HG02981 (cell line): Measurements from ENCODE around the gene CDH15.

Source experiments
- ATAC-seq: cut with Tn5 transposase; IDR thresholded peaks from one replicate; pipeline ENCODE4 v1.9.1; 2021; ENCODE audit warnings: mild to moderate bottlenecking, moderate library complexity; ENCODE audit not compliant: unreplicated experiment

Gene CDH15

GRCh38 chr16:89171216-89172170, at the start of gene CDH15:
TSS of gene CDH15 (plus strand) at chr16:89171748. CDS start at chr16:89171832, 84 bp downstream.
- peak; percentile 85 for ATAC-seq

- ATAC-seq, result no peak
Observed at GRCh38 chr16:89122322-89122851, 49.2 kb upstream of the CDH15 start.

DNA sequence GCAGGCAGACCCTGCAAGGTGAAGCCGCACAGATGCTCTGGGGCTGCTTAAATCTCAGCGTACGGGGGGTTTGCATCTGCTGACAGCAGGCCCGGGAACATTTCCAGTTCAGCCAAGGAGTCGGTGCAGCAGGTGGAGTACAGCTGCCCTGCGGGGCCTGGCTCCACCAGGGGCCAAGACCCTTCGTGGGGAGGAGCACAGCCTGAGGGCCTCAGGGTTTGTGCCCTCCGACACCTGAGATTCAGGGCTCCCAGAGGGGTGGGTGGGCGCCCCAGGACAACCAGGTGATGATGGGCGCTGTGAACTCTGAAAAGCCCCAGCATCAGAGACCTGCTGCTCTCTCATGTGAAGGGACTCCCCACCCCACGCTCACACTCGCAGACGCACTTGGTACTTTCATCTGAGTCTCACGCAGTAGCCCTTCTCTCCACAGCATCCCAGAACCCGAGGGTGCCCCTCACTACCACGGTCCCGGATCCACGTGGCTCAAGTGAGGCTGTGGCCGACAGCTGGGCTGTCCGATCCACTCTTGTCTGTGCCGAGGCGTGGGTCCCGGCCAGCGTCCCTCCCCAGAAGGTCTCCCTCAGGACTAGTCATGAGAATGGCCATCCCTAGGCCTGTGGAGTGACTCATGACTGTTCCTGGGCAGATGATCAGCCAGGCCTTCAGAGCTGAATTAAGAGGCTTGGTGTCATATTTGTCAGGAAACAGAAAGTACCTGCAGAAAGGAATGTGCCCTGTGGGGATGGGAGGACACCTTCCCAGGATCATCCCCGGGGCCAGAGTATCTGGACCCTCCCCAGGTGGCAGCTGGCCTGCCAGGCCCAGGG, 48.3 kb upstream of the CDH15 start:
- no peak for ATAC-seq

- no peak for ATAC-seq
Observed at GRCh38 chr16:89123831-89124100, 47.8 kb upstream of the CDH15 start.

DNA sequence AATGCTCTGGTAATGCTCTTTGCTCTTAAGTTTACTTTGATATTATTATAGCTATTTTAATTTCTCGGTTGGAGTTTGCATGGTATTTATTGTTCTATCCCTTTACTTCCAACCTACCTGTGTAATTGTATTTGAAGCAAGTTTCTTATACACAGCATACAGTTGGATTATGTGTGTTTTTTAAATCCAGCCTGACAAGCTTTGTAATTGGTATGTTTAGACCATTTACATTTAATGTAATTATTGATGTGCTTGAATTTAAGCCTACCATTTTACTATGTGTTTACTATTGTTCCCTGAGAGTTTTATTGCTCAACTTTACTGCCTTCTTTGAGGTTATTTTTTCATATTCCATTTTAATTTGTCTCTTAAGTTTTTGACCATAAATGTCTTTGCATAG, 42.2 kb upstream of the CDH15 start:
- ATAC-seq, result no peak

GRCh38 chr16:89130448-89130847, 41.1 kb upstream of the CDH15 start:
- ATAC-seq, result no peak

DNA sequence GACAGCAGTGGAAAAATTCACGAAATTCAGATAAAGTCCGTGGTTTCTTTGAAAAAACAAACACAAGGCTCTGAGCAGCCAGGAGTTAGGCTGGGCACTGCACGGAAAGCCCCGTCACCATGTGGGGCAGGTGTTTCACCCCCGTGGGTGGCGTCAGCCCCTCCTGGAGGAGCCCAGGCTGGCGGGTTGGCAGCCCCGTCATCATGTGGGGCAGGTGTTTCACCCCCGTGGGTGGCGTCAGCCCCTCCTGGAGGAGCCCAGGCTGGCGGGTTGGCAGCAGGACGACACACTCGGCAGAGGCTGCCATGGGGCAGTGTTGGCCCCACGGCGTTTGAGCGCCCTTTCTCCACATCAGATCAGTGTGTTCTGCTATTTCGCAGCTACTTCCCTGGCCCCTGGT, 39.8 kb upstream of the CDH15 start:
- no peak for ATAC-seq

- no peak for ATAC-seq
Observed at GRCh38 chr16:89132194-89133005, 39.1 kb upstream of the CDH15 start.

GRCh38 chr16:89133457-89134127, 38.0 kb upstream of the CDH15 start:
- ATAC-seq, result no peak

- no peak for ATAC-seq
Observed at GRCh38 chr16:89134269-89134668, 37.3 kb upstream of the CDH15 start.

DNA sequence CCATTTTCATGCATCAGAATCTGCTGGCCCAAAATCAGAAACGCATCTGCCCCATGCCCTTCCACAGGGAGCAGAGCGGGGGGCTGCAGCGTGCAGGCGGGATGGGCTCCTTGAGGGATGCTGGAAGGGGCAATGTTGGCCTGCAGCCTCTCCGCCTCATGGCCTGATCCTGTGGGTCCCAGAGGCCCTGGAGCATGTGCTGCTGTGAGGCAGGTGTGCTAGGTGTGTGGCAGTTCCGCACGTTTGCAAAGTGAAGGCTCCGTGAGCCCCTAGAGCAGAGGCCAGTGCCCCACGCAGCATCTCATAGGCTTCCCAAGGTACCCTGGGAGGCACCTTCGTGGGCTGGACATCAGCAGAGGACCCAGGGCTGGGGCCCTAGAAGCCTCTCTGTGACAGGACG, 36.4 kb upstream of the CDH15 start:
- no peak for ATAC-seq

DNA sequence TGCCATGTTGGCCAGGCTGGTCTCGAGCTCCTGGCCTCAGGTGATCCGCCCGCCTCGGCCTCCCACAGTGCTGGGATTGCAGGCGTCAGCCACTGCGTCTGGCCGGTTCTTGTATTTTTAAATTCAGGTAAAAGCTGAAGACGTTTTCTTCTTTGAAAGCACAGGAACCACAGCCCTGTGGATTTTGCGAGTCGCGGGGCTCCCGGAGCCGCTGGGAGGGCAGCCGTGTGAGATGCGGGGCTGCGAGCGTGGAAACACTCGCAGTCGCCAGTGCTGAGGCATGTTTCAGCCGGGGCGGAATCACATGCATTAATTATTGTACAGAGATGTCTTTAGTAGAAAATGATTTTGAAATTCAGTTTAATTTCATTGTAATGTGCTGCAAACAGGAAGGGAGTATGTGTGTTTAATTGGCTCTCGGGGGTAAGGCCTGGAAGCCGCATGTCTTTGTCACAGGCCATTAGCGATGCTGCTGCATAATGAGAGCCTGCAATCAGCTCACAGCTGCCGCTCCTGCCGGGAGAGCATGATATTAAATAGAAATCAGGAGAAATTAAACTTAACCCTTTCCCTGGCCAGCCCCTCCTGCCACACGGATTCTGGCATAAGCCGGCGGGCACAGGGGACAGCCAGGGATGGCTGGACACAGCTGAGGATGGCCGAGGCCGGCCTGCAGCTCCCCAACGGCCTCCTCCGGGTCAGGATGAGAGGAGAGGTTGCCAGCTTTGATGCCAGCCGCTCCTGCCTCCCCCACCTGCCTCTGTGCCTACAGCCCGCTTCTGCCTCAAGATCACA, 35.4 kb upstream of the CDH15 start:
- ATAC-seq, result no peak

DNA sequence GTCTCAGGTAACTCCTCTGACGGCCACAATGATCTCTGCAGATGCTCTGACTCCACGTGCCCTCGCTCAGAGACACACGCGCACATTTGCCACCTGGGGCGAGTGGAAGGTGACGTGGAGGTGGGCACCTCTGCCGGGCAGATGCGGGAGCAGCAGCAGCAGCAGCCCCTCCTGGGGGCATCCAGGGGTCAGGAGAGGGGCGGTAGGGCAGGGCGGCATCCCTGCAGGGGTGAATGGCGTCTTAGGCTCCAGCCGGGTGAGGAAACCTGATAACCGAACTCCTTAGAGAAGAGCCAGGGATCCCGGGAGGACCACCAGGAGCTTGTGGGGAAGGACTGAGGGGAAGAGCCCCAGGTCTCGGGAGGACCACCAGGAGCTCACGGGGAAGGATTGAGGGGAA, 34.6 kb upstream of the CDH15 start:
- no peak for ATAC-seq

- no peak for ATAC-seq
Observed at GRCh38 chr16:89137666-89138512, 33.7 kb upstream of the CDH15 start.

- ATAC-seq, result no peak
Observed at GRCh38 chr16:89138513-89138795, 33.1 kb upstream of the CDH15 start.

DNA sequence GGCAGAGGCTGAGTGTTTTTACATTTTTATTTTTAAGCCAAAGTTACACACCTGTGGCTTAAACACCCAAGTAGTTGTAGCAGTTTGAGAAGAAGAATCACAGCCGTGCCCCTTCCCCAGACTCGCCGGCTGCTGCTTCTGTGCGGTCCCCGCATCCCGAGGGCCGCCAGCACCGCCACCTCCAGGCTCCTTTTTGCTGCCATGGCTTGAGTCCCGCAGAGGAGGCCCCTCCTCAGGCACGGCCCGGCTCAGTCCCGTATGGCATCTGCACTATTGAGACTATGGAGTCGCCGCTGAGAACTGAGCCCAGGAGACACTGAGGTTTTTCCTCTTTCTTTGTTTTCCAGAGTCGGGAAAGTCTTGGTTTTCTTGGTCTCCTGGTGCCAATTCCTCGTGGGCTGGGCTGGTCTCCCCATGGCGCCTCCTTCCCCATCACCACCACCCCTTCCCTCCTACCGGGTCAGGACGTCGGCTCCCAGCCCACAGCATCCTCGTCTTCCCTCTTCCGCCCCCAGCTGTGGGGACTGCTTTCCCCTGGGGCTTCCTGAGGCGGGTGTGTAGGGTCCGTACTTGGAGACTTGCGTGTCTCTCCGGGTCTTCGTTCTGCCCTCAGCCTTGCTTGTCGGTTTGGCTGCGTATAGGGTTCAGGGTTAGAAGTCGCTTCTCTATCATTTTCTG, 32.6 kb upstream of the CDH15 start:
- no peak for ATAC-seq

- no peak for ATAC-seq
Observed at GRCh38 chr16:89139907-89140361, 31.6 kb upstream of the CDH15 start.

- no peak for ATAC-seq
Observed at GRCh38 chr16:89140401-89140800, 31.1 kb upstream of the CDH15 start.
